ENCODE results near the gene SMIM31.

The SMIM31 gene

GRCh38 chr4:164753873-164754488 is at the start of gene SMIM31:
SMIM31 (plus strand) TSS chr4:164754131; CDS start chr4:164770444, 16,313 bp downstream.
- no peak for ATAC-seq
- no peaks in the 10 kb centered on the region for H3K36me3 Mint-ChIP-seq
- peaks cover 3% of the 10 kb centered on the region for H3K9me3 Mint-ChIP-seq
- H3K27me3 Mint-ChIP-seq = peaks cover 5% of the 10 kb centered on the region
- no peak within 1 kb of the TSS for H3K27ac Mint-ChIP-seq
- no peak within 1 kb of the TSS for H3K4me3 Mint-ChIP-seq
- no peaks in the 10 kb centered on the region for H3K4me1 Mint-ChIP-seq

GRCh38 chr4:164706675-164707074 is 47.3 kb upstream of the SMIM31 start:
- Mint-ChIP-seq H3K27me3 (no peaks in the 10 kb centered on the region), H3K4me1 (no peaks in the 10 kb centered on the region), H3K4me3 (no peak overlapping the region), H3K36me3 (no peaks in the 10 kb centered on the region), H3K27ac (no peak overlapping the region), H3K9me3 (peaks cover 3% of the 10 kb centered on the region)
- peak; percentile 37 for ATAC-seq

- no peak overlapping the region for H3K4me3 Mint-ChIP-seq
- H3K27ac Mint-ChIP-seq = no peak overlapping the region
- peaks cover 10% of the 10 kb centered on the region for H3K27me3 Mint-ChIP-seq
- no peaks in the 10 kb centered on the region for H3K36me3 Mint-ChIP-seq
- H3K4me1 Mint-ChIP-seq = no peaks in the 10 kb centered on the region
- H3K9me3 Mint-ChIP-seq = peaks cover 2% of the 10 kb centered on the region
- peak; percentile 45 for ATAC-seq
Measured at GRCh38 chr4:164716901-164717300, 37.0 kb upstream of the SMIM31 start.

GRCh38 chr4:164718827-164719226 is 35.1 kb upstream of the SMIM31 start:
- no peak overlapping the region for H3K4me3 Mint-ChIP-seq
- no peak overlapping the region for H3K27ac Mint-ChIP-seq
- H3K4me1 Mint-ChIP-seq = no peaks in the 10 kb centered on the region
- no peak for ATAC-seq
- peaks cover 10% of the 10 kb centered on the region for H3K27me3 Mint-ChIP-seq
- H3K36me3 Mint-ChIP-seq = no peaks in the 10 kb centered on the region
- H3K9me3 Mint-ChIP-seq = peaks cover 2% of the 10 kb centered on the region

DNA sequence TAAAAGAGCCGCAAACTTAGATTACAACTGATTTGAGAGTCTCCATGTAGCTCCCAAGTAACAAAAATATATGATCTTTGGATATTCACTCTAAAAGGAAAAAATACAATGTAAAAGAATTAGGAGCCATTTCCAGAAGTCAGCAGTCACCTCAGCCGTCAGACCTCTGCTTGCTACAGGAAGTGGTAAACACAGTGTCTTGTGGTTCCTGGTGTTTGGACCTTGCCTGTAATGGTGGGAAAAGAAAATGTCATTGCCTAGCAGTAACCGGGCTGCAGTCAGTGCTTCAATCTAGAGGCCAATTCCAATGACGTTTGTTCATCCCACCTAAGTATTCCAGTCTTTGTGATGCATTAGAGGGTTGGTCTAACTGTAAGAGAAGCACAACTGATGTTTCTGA is 28.9 kb upstream of the SMIM31 start:
- no peak overlapping the region for H3K27ac Mint-ChIP-seq
- peaks cover 9% of the 10 kb centered on the region for H3K27me3 Mint-ChIP-seq
- no peak overlapping the region for H3K4me3 Mint-ChIP-seq
- H3K4me1 Mint-ChIP-seq = no peaks in the 10 kb centered on the region
- no peak for ATAC-seq
- no peaks in the 10 kb centered on the region for H3K36me3 Mint-ChIP-seq
- no peaks in the 10 kb centered on the region for H3K9me3 Mint-ChIP-seq

DNA sequence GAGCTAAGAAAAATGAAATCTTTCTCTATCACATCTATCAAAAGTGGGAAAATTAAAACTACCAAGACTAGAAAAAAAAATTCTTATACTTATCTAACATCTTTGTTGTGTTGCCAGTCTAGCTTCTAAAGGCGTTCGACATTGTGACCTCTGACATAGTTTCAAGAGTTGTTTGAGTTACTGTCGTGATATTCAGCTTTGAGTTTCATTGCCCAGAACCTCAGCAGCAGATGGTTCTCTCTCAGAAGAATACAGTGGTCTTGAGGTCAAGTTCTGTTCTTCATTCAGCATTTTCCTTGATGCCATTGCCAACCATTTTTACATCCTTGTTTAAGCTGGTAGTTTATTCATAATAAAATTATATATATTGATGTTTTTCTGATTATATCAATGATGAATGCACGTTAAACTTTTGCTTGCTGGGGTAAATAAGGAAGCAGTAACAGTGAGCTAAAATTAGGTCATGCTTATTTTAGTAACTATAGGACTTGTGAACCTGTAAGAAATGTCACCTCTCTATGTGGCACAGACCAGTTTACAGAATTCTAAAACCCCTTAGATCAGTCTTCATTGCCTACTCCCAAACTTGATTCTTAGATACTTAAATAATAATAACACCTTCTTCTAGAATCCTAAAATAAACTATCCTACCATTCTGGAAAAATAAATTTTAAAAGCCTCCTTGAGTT is 23.1 kb upstream of the SMIM31 start:
- H3K4me3 Mint-ChIP-seq = no peak overlapping the region
- H3K27me3 Mint-ChIP-seq = peaks cover 9% of the 10 kb centered on the region
- ATAC-seq = no peak
- no peaks in the 10 kb centered on the region for H3K9me3 Mint-ChIP-seq
- peaks cover 5% of the 10 kb centered on the region for H3K4me1 Mint-ChIP-seq
- no peaks in the 10 kb centered on the region for H3K36me3 Mint-ChIP-seq
- no peak overlapping the region for H3K27ac Mint-ChIP-seq

DNA sequence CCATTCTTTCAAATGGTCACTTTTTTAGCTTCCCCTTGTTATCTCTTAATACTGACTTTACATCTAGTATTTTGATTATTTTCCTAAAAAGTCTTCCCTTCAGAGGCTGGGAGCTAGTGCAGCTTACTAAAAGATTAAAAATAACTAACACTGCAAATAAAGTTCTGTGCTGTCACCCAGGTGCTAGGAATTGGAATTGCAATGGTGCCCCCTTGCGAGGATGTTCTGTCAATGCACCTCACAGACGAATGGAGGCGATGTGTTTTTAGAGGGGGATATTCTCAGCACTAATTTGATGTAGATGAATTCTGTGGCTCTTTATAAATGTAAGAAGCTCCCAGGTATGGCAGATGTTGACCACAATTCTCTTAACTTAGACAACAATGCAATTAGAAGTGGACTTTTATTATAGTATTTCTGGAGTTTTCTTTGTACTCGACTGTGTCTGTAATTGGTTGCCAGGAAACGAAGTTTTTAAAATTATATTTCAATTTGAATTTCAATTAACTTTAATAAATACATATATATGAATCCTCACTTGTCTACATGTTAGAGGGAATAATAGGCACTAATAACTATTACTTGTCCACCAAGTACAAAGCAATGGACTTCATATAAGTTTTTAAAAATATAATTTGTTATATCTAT is 22.0 kb upstream of the SMIM31 start:
- Mint-ChIP-seq H3K4me1 (peaks cover 5% of the 10 kb centered on the region), H3K27ac (no peak overlapping the region), H3K27me3 (peaks cover 9% of the 10 kb centered on the region), H3K9me3 (no peaks in the 10 kb centered on the region), H3K4me3 (no peak overlapping the region), H3K36me3 (no peaks in the 10 kb centered on the region)
- ATAC-seq = no peak

- no peaks in the 10 kb centered on the region for H3K9me3 Mint-ChIP-seq
- H3K4me3 Mint-ChIP-seq = no peak overlapping the region
- no peak for ATAC-seq
- H3K27me3 Mint-ChIP-seq = no peaks in the 10 kb centered on the region
- no peaks in the 10 kb centered on the region for H3K36me3 Mint-ChIP-seq
- H3K27ac Mint-ChIP-seq = no peak overlapping the region
- H3K4me1 Mint-ChIP-seq = peaks cover 5% of the 10 kb centered on the region
Measured at GRCh38 chr4:164734484-164734883, 19.4 kb upstream of the SMIM31 start.

DNA sequence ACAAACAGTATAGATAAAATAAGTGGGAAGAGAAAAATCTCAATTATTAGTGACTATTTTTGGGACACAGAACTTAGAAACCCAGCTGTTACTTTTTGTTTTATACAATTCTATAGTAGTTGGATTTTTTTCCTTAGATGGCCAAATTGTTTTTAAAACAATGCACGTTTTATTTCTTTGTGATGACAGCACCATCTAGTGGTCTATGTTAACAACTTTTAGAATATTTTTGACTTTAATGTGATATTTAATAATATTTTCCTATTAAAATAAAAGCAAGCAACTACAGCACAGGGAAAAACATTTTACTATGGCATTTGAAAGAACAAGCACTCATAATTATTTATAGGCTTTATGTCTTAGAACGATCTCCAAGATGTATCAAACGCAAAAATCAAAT is 5.6 kb upstream of the SMIM31 start:
- Mint-ChIP-seq H3K36me3 (no peaks in the 10 kb centered on the region), H3K4me1 (no peaks in the 10 kb centered on the region), H3K9me3 (peaks cover 3% of the 10 kb centered on the region), H3K27me3 (peaks cover 8% of the 10 kb centered on the region), H3K4me3 (no peak overlapping the region), H3K27ac (no peak overlapping the region)
- ATAC-seq = no peak

DNA sequence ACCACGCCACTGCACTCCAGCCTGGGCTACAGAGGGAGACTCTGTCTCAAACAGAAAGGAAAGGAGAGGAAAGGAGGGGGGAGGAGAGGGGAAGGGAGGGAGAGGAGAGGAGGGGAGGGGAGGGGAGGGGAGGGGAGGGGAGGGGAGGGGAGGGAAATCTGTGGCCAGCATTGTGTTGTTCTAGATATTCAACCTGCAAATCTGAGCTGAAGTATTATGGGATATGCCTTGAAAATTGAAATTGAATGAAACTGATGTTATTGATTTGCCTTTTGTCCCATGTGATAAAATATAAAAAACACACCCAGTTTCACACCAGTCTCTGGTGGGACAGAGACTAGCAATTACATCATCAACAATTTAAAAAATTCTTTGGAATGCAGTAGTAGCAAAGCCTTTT is 1.5 kb downstream of the SMIM31 start:
- H3K4me1 Mint-ChIP-seq = no peaks in the 10 kb centered on the region
- peaks cover 3% of the 10 kb centered on the region for H3K9me3 Mint-ChIP-seq
- no peak overlapping the region for H3K27ac Mint-ChIP-seq
- no peak for ATAC-seq
- H3K4me3 Mint-ChIP-seq = no peak overlapping the region
- H3K27me3 Mint-ChIP-seq = peaks cover 11% of the 10 kb centered on the region
- H3K36me3 Mint-ChIP-seq = no peaks in the 10 kb centered on the region

GRCh38 chr4:164756686-164757085 is 2.8 kb downstream of the SMIM31 start:
- no peaks in the 10 kb centered on the region for H3K4me1 Mint-ChIP-seq
- H3K36me3 Mint-ChIP-seq = no peaks in the 10 kb centered on the region
- H3K9me3 Mint-ChIP-seq = peaks cover 3% of the 10 kb centered on the region
- ATAC-seq = no peak
- peaks cover 18% of the 10 kb centered on the region for H3K27me3 Mint-ChIP-seq
- no peak overlapping the region for H3K4me3 Mint-ChIP-seq
- H3K27ac Mint-ChIP-seq = no peak overlapping the region

DNA sequence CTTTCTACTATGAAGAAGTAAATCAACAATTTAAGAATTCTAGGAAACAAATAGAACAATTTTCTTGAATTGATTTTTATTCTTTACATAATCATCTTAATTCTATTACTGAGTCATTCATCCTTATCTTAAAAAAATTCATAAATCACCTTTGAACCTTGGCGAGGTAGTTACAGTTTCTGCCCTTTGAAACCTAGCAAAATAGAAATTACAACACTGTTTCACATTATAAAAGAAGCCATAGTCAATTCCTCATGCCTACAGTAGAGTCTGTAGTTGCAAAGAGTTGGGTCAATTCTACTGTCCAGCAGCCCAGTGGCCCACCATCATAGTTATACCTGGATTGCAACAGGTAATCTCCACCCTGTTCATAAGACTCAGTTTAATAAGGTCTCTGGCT is 7.3 kb downstream of the SMIM31 start:
- Mint-ChIP-seq H3K27me3 (peaks cover 28% of the 10 kb centered on the region), H3K27ac (no peak overlapping the region), H3K4me1 (no peaks in the 10 kb centered on the region), H3K9me3 (no peaks in the 10 kb centered on the region), H3K4me3 (no peak overlapping the region), H3K36me3 (no peaks in the 10 kb centered on the region)
- ATAC-seq = no peak

DNA sequence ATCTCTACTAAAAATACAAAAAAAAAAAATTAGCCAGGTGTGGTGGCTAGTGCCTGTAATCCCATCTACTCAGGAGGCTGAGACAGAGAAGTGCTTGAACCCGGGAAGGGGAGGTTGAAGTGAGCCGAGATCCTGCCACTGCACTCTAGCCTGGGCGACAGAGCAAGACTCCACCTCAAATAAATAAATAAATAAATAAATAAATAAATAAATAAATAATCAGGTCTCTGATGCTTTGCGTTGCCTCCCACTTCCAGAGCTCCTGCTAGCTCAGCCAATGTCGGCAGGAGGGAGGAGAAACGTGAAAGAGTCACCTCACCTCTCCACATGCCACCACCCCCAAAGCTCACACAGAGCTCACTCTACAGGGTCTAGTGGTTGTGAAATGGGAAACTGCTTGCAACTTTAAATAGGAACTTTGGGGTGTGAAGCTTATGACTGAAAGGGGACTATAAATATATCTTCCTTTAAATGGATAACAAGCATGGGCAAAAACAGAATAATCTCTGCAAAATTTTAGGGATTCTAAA is 7.9 kb downstream of the SMIM31 start:
- no peak for ATAC-seq
- Mint-ChIP-seq H3K9me3 (no peaks in the 10 kb centered on the region), H3K27ac (no peak overlapping the region), H3K4me3 (no peak overlapping the region), H3K36me3 (no peaks in the 10 kb centered on the region), H3K27me3 (peaks cover 34% of the 10 kb centered on the region), H3K4me1 (no peaks in the 10 kb centered on the region)

GRCh38 chr4:164765096-164765495 is 11.2 kb downstream of the SMIM31 start:
- ATAC-seq = no peak
- Mint-ChIP-seq H3K9me3 (no peaks in the 10 kb centered on the region), H3K4me3 (no peak overlapping the region), H3K36me3 (no peaks in the 10 kb centered on the region), H3K4me1 (peaks cover 6% of the 10 kb centered on the region), H3K27me3 (peaks cover 38% of the 10 kb centered on the region), H3K27ac (no peak overlapping the region)

DNA sequence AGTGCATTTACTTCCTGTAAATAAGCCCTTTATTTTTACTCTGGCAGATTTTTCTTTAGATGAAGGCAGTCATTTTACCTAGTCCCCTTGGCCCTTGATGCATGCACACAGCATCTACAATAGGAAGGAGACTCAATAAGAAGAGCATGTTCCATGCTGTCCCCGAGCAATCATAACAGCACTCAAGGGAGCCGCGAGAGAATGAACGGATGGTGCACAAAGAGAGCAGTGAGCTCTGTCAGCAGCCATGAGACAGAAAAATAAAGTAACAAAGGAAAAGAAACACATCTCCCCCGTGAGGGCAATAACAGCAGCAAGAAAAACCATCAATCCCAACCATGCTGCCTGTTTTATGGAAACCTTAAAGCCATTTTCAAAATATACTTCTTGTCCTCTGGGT is 11.9 kb downstream of the SMIM31 start:
- no peaks in the 10 kb centered on the region for H3K9me3 Mint-ChIP-seq
- H3K27ac Mint-ChIP-seq = no peak overlapping the region
- no peaks in the 10 kb centered on the region for H3K36me3 Mint-ChIP-seq
- peaks cover 6% of the 10 kb centered on the region for H3K4me1 Mint-ChIP-seq
- no peak for ATAC-seq
- peaks cover 30% of the 10 kb centered on the region for H3K27me3 Mint-ChIP-seq
- H3K4me3 Mint-ChIP-seq = no peak overlapping the region

DNA sequence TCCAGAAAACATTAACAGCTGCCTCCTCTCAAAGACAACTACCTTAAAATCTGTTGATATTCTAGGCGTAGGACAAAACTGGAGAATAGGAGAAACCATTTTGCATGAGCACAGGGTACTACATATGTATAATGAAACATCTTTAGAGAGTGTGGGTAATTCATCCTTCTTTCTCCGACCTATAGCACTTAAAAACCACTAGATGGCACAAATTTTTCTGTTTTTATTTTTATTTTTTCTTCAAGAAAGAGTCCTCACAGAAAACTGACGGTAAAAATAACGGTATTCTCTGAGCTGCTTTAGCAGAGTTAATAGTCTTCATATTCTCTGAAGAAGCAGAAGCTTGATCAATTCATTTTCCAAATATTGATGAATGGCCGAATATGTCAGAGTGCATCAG is 14.6 kb downstream of the SMIM31 start:
- ATAC-seq = no peak
- Mint-ChIP-seq H3K36me3 (no peaks in the 10 kb centered on the region), H3K4me1 (peaks cover 6% of the 10 kb centered on the region), H3K27me3 (peaks cover 28% of the 10 kb centered on the region), H3K4me3 (no peak overlapping the region), H3K9me3 (no peaks in the 10 kb centered on the region), H3K27ac (no peak overlapping the region)

Data from stimulated activated memory B cell treated with anti-CD40 and anti-IgM and Interleukin-4, amounts not matched to agents 10 μg/mL and 1 μg/mL and 100 μg/mL, for 72 hours (primary cell).